Thyroid gland (tissue), 4 donors: ENCODE measurements around the gene DIABLO. TPM values are rescaled to one million over a fixed set of nuclear protein-coding genes. Genes with fewer than 3 reads are reported as not detected.
"Not testable (repeated sequence)": the region's sequence is repeated elsewhere in the genome, so short reads cannot be mapped to it uniquely, and the experiment has no call there.

ENCODE experiments used
- DNase-seq, 2 donors: peaks; one replicate each; pipeline ENCODE4 v3.0.0-alpha.2; 2019
- H3K27ac ChIP-seq, 3 donors: fragments of 200-600 bp; sonication (generic); 1 replicate in 2 of 3; 2 replicates in 1 of 3; pipeline ENCODE4 v1.5.1; 2016 to 2019; ENCODE audit warnings: mild to moderate bottlenecking in 1 of 3, moderate library complexity in 1 of 3
- H3K27me3 ChIP-seq: fragments of 200-600 bp; sonication (generic); one replicate; pipeline ENCODE4 v1.5.1; 2019
- H3K36me3 ChIP-seq, 2 donors: fragments of 200-600 bp; sonication (generic); one replicate each; pipeline ENCODE4 v1.5.1; 2016 to 2019
- H3K4me1 ChIP-seq, 2 donors: fragments of 200-600 bp; sonication (generic); one replicate each; pipeline ENCODE4 v1.5.1; 2017 to 2019
- H3K4me3 ChIP-seq, 3 donors: fragments of 200-600 bp; sonication (generic); replicated peaks in 1 of 3; 1 replicate in 2 of 3; 2 replicates in 1 of 3; pipeline ENCODE4 v1.5.1; 2016; ENCODE audit warnings: mild to moderate bottlenecking in 1 of 3
- H3K9me3 ChIP-seq: fragments of 200-600 bp; sonication (generic); one replicate; pipeline ENCODE4 v1.5.1; 2017
- POLR2A ChIP-seq, 2 donors: fragments of 450-650 bp; IDR thresholded peaks; one replicate each; pipeline ENCODE4 v1.6.1; 2017; ENCODE audit warnings: antibody characterized with exemption in 2 of 2, mild to moderate bottlenecking in 2 of 2, moderate library complexity in 1 of 2
- WGBS, 2 donors: methylation state at CpG; one replicate each; pipeline ENCODE4 v1.1.5; 2017; 5-methylcytosine and 5-hydroxymethylcytosine counted together
- intact Hi-C: fragments of 100-400 bp; cut with DNase I; formaldehyde crosslinking; loops from one replicate; pipeline ENCODE4 v1.15.1; 2023
- total RNA-seq, 4 donors: library from RNA; depleted of rRNA; stranded (reverse); fragments of >200 nt; gene quantifications; one replicate each; pipeline ENCODE4 v1.2.3, GENCODE V29; 2016
- TF ChIP-seq, protein P1 (sequence below), 6 experiments: fragments of 200-600 bp in 3 of 6; fragments of 450-650 bp in 3 of 6; sonication (generic) in 3 of 6; IDR thresholded peaks; one replicate each; pipeline ENCODE4 v1.5.1; 2016 to 2019; ENCODE audit warnings: antibody characterized with exemption in 6 of 6, mild to moderate bottlenecking in 2 of 6, inconsistent platforms in 1 of 6, moderate library complexity in 1 of 6

DIABLO gene
- total RNA-seq, 4 donors from 2014 or later, result 48.4 to 66.0 (median 55.4) TPM

DNA sequence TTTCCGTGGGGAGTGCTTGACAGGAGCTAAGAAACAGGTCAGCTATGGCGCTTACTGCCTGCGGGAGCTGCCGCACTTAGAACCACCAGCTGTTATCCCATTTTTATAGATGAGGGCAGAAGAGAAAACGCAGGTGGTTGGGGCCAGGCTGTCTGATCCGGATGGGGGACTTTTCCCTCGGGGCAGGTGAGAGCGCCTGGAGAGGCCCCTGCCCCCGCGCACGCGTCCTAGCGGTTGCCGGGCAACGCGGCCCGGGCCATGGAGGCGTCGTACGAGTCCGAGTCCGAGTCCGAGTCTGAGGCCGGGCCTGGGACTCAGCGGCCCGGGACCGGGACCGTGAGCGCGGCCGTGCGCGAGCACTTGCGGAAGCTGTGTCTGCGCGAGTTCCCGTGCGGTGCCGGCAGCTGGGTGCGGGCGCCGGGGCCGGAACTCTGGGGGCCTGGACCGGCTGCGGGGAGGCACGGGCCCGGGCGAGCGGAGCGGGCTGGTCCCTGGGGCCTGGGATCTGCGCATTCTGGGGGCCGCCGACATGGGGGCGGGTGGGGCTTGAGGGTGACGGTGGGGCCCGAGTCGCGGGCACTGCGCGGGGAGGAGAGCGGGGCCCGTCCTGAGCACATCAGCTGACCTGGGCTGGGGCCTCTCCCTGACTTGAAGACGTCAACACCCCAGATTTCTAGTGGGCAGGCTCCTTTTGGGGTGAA lies 42.8 kb downstream of the DIABLO start, which contains the start of gene LRRC43:
LRRC43 (plus strand) TSS at position 237 of the 701 bp plus-strand sequence; CDS start at position 259, 22 bp downstream.
- peak; percentile 67 to 70 for DNase-seq
- Histone ChIP-seq H3K4me3 (peak within 1 kb of the TSS in 2 of 3 donors; percentile 24 to 55), H3K4me1 (peaks cover 4 to 6% of the 10 kb centered on the region in 2 donors), H3K27ac (peak within 1 kb of the TSS in 1 of 3 donors; percentile 3), H3K27me3 (no peaks in the 10 kb centered on the region), H3K9me3 (no peaks in the 10 kb centered on the region), H3K36me3 (no peaks in the 10 kb centered on the region)
- WGBS, 2 donors, result 4 to 11% methylated on average over 20 to 26 of the region's 63 CpGs
- no peak for TF ChIP-seq POLR2A (IDR thresholded peaks at IDR 0.05)
- TF ChIP-seq, protein P1, sequence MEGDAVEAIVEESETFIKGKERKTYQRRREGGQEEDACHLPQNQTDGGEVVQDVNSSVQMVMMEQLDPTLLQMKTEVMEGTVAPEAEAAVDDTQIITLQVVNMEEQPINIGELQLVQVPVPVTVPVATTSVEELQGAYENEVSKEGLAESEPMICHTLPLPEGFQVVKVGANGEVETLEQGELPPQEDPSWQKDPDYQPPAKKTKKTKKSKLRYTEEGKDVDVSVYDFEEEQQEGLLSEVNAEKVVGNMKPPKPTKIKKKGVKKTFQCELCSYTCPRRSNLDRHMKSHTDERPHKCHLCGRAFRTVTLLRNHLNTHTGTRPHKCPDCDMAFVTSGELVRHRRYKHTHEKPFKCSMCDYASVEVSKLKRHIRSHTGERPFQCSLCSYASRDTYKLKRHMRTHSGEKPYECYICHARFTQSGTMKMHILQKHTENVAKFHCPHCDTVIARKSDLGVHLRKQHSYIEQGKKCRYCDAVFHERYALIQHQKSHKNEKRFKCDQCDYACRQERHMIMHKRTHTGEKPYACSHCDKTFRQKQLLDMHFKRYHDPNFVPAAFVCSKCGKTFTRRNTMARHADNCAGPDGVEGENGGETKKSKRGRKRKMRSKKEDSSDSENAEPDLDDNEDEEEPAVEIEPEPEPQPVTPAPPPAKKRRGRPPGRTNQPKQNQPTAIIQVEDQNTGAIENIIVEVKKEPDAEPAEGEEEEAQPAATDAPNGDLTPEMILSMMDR (IDR thresholded peaks at IDR 0.05), result no peak
- intact Hi-C loops, result no loop called here

DNA sequence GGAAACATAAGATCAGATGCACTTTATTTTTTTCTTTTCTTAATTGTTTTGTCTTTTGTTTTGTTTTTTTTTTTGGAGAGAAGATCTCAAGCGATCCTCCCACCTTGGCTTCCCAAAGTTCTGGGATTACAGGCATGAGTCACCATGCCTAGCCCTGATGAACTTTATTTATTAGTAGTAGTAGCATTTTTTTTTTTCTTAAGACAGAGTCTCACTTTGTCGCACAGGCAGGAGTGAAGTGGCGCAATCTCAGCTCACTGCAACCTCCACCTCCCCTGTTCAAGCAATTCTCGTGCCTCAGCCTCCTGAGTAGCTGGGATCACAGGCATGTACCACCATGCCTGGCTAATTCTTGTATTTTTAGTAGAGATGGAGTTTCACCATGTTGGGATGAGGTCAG lies 49.4 kb downstream of the DIABLO start:
- H3K9me3 ChIP-seq, DNase-seq, intact Hi-C loops, H3K4me3 ChIP-seq, H3K27ac ChIP-seq, H3K36me3 ChIP-seq, H3K27me3 ChIP-seq, H3K4me1 ChIP-seq: not testable (repeated sequence)
- WGBS, 2 donors, result 89 to 96% methylated on average over 4 of the region's 4 CpGs

- Histone ChIP-seq H3K4me3 (no peak within 1 kb of the TSS), H3K9me3 (no peaks in the 10 kb centered on the region), H3K36me3 (no peaks in the 10 kb centered on the region), H3K4me1 (no peaks in the 10 kb centered on the region), H3K27me3 (no peaks in the 10 kb centered on the region), H3K27ac (no peak within 1 kb of the TSS)
- no peak for TF ChIP-seq POLR2A (IDR thresholded peaks at IDR 0.05)
- intact Hi-C loops, result no loop called here
- DNase-seq, result no peak
- WGBS, 2 donors, result 87 to 88% methylated on average over 14 to 17 of the region's 17 CpGs
Measured at GRCh38 chr12:122174155-122174845, 51.6 kb downstream of the DIABLO start, which contains the start of gene IL31. IL31 (minus strand) TSS chr12:122174221; CDS start chr12:122174172, 49 bp downstream.

GRCh38 chr12:122172262-122172939 lies 53.5 kb downstream of the DIABLO start:
- WGBS, 2 donors, result 70 to 73% methylated on average over 17 of the region's 17 CpGs
- Histone ChIP-seq H3K4me1 (no peaks in the 10 kb centered on the region), H3K9me3 (no peaks in the 10 kb centered on the region), H3K27me3 (no peaks in the 10 kb centered on the region), H3K36me3 (no peaks in the 10 kb centered on the region), H3K4me3 (no peak overlapping the region), H3K27ac (no peak overlapping the region)
- DNase-seq, result no peak
- intact Hi-C loops, result no loop called here
- TF ChIP-seq, protein P1 (IDR thresholded peaks at IDR 0.05), result no peak
- no peak for TF ChIP-seq POLR2A (IDR thresholded peaks at IDR 0.05)

DNA sequence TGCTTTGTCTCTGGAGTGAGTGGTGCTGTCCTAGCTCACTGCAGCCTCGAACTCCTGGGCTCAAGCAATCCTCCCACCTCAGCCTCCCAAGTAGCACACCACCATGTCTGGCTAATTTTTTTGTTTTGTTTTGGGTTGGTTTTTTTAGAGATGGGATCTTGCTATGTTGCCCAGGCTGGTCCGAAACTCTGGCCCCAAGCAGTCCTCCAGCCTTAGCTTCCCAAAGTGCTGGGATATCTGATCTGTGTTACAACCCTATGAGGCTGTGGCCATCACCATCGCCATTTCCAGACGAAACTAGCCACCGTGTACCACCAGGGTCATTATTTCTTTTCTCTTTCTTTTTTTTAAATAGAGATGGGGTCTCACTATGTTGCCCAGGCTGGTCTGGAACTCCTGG lies 54.5 kb downstream of the DIABLO start:
- intact Hi-C loops, result no loop called here
- H3K9me3 ChIP-seq, result no peaks in the 10 kb centered on the region
- H3K36me3 ChIP-seq, result no peaks in the 10 kb centered on the region
- H3K4me3 ChIP-seq, result no peak overlapping the region
- H3K27me3 ChIP-seq, result no peaks in the 10 kb centered on the region
- no peak for DNase-seq
- 93 to 95% methylated on average over 5 of the region's 5 CpGs for WGBS, 2 donors
- H3K4me1 ChIP-seq, result no peaks in the 10 kb centered on the region
- no peak for TF ChIP-seq POLR2A (IDR thresholded peaks at IDR 0.05)
- TF ChIP-seq, protein P1 (IDR thresholded peaks at IDR 0.05), result no peak
- no peak overlapping the region for H3K27ac ChIP-seq
